Endothelial cell of umbilical vein (primary cell): ENCODE results near the gene XPA. TPM values are rescaled to one million over a fixed set of nuclear protein-coding genes. Genes with fewer than 3 reads are reported as not detected.

Experiments
- BruUV-seq: library from RNA; stranded (reverse); fragments of 400-500 nt; replicated peaks from 2 replicates; lab custom pipeline; 2021; lab: Mats Ljungman, UMichigan
- CTCF ChIA-PET: fragments of 300-600, 350-600 bp; sonication (Branson Sonifier 250); formaldehyde crosslinking; loops from one replicate; lab custom pipeline; 2021; ENCODE audit warnings: antibody characterized with exemption, inconsistent platforms; lab: Charles Lee
- POLR2A ChIA-PET: fragments of 300-600, 350-600 bp; sonication (Branson Sonifier 250); formaldehyde crosslinking; loops from one replicate; lab custom pipeline; 2021; ENCODE audit warnings: antibody characterized with exemption, inconsistent platforms; lab: Charles Lee
- DNase-seq: peaks from one replicate; pipeline ENCODE4 v3.0.0-alpha.2; 2011; ENCODE audit warnings: low read depth, low spot score
- FAIRE-seq: peaks from 2 replicates; lab custom pipeline; 2011; peaks lifted over from hg19 to GRCh38; lab: Jason Lieb, UNC
- H2AFZ ChIP-seq: 2 replicates; pipeline ENCODE4 v1.6.0; 2012; ENCODE audit warnings: low read depth, low read length, control low read depth, inconsistent platforms
- H3K27ac ChIP-seq: 2 replicates; pipeline ENCODE4 v1.5.1; 2011; ENCODE audit warnings: low read depth, mild to moderate bottlenecking, control low read depth, low read length, moderate library complexity; ENCODE audit not compliant: insufficient read depth
- H3K27me3 ChIP-seq, 2 experiments: 2 replicates each; pipeline versions ENCODE4 v1.6.0 to v1.6.1; 2011; ENCODE audit warnings: low read length in 2 of 2, mixed read lengths in 1 of 2; ENCODE audit not compliant: control insufficient read depth in 2 of 2, insufficient read depth in 2 of 2
- H3K36me3 ChIP-seq, 2 experiments: 2 replicates in 1 of 2; 3 replicates in 1 of 2; pipeline ENCODE4 v1.5.1; 2011; ENCODE audit warnings: low read length in 2 of 2, mild to moderate bottlenecking in 1 of 2, moderate library complexity in 1 of 2; ENCODE audit not compliant: control insufficient read depth in 2 of 2, insufficient read depth in 2 of 2; ENCODE audit errors: extremely low read depth in 1 of 2
- H3K4me1 ChIP-seq: 3 replicates; pipeline ENCODE4 v1.5.1; 2011; ENCODE audit warnings: mild to moderate bottlenecking, low read length; ENCODE audit not compliant: control insufficient read depth, insufficient read depth; ENCODE audit errors: extremely low read depth
- H3K4me2 ChIP-seq: 2 replicates; pipeline ENCODE4 v1.6.1; 2011; ENCODE audit warnings: low read length, control low read depth, mixed read lengths; ENCODE audit not compliant: insufficient read depth
- H3K4me3 ChIP-seq, 3 experiments: fragments of 200-600 bp in 1 of 3; sonication (generic), shearing (Covaris generic) in 1 of 3; replicated peaks in 1 of 3; 2 replicates each; pipeline ENCODE4 v1.5.1; 2011 to 2016; ENCODE audit warnings: control low read depth in 3 of 3, low read length in 3 of 3, mild to moderate bottlenecking in 2 of 3, inconsistent platforms in 1 of 3, low read depth in 1 of 3, moderate library complexity in 1 of 3; ENCODE audit not compliant: insufficient read depth in 1 of 3
- H3K79me2 ChIP-seq: 2 replicates; pipeline ENCODE4 v1.6.0; 2012; ENCODE audit warnings: low read length, inconsistent platforms; ENCODE audit not compliant: control insufficient read depth, insufficient read depth
- H3K9ac ChIP-seq: replicated peaks from 2 replicates; pipeline ENCODE3; 2011; ENCODE audit warnings: low read length, control low read depth; ENCODE audit not compliant: insufficient read depth; ENCODE audit errors: extremely low read depth
- H3K9me1 ChIP-seq: replicated peaks from 3 replicates; pipeline ENCODE4 v1.6.0; 2011; ENCODE audit warnings: mild to moderate bottlenecking, low read length; ENCODE audit not compliant: control insufficient read depth, insufficient read depth; ENCODE audit errors: extremely low read depth
- H3K9me3 ChIP-seq: replicated peaks from 2 replicates; pipeline ENCODE4 v1.5.1; 2012; ENCODE audit warnings: low read length, inconsistent platforms; ENCODE audit not compliant: control insufficient read depth, insufficient read depth
- H4K20me1 ChIP-seq: replicated peaks from 2 replicates; pipeline ENCODE3; 2011; ENCODE audit warnings: mild to moderate bottlenecking, low read length; ENCODE audit not compliant: control insufficient read depth, insufficient read depth; ENCODE audit errors: extremely low read depth
- CTCF ChIP-seq, 2 donors: IDR thresholded peaks; 1 replicate in 1 of 2; 2 replicates in 1 of 2; pipeline ENCODE4 v1.5.1; 2011; ENCODE audit warnings: low read length in 2 of 2, mild to moderate bottlenecking in 2 of 2, moderate library complexity in 2 of 2, control low read depth in 1 of 2, inconsistent platforms in 1 of 2, low read depth in 1 of 2; ENCODE audit not compliant: insufficient read depth in 1 of 2; ENCODE audit errors: extremely low read depth in 1 of 2
- EZH2 ChIP-seq: IDR thresholded peaks from 2 replicates; pipeline ENCODE4 v1.6.1; 2012; ENCODE audit warnings: borderline replicate concordance, low read depth, mild to moderate bottlenecking, moderate library complexity, low read length, inconsistent platforms; ENCODE audit not compliant: severe bottlenecking
- FOS ChIP-seq: IDR thresholded peaks from 2 replicates; pipeline ENCODE4 v1.6.1; 2011; ENCODE audit warnings: mild to moderate bottlenecking, low read length, moderate library complexity, borderline replicate concordance; ENCODE audit not compliant: insufficient read depth
- GATA2 ChIP-seq: IDR thresholded peaks from 2 replicates; pipeline ENCODE4 v1.7.0; 2011; ENCODE audit warnings: low read depth, mild to moderate bottlenecking, moderate library complexity, mixed read lengths, low read length; ENCODE audit not compliant: insufficient read length, insufficient read depth
- JUN ChIP-seq: IDR thresholded peaks from 2 replicates; pipeline ENCODE4 v1.6.1; 2011; ENCODE audit warnings: borderline replicate concordance, low read depth; ENCODE audit not compliant: insufficient read length, insufficient read depth
- MAX ChIP-seq: IDR thresholded peaks from 2 replicates; pipeline ENCODE4 v1.6.1; 2011; ENCODE audit not compliant: insufficient read depth, insufficient read length
- MYC ChIP-seq: IDR thresholded peaks from one replicate; pipeline ENCODE4 v1.6.1; 2011; ENCODE audit warnings: mild to moderate bottlenecking, low read depth, low read length
- POLR2A ChIP-seq: IDR thresholded peaks from 2 replicates; pipeline ENCODE4 v1.6.1; 2012; ENCODE audit warnings: low read depth, mild to moderate bottlenecking, control low read depth, low read length
- POLR2AphosphoS5 ChIP-seq: IDR thresholded peaks from 2 replicates; pipeline ENCODE4 v1.6.1; 2012; ENCODE audit warnings: low read depth, mild to moderate bottlenecking, control low read depth, low read length, moderate library complexity; ENCODE audit not compliant: insufficient read depth
- dilution Hi-C: fragments of 300-500 bp; cut with MboI; formaldehyde crosslinking; loops from one replicate; pipeline ENCODE4 v1.15.0; 2019; ENCODE audit warnings: low sequenced_read_pairs; ENCODE audit not compliant: extremely low pct_ligation_motif_present
- intact Hi-C: fragments of 100-400 bp; cut with micrococcal nuclease; formaldehyde crosslinking; loops from one replicate; pipeline ENCODE4 v1.10.0; 2022
- polyA plus RNA-seq, 4 experiments: library from polyadenylated mRNA; depleted of rRNA in 3 of 4; stranded (reverse) in 3 of 4; unstranded in 1 of 4; fragments of >200 nt; gene quantifications; 2 replicates each; pipeline versions ENCODE4 v1.2.1 to v1.2.3, GENCODE V29; 2011 to 2012; ENCODE audit warnings: missing spikeins in 1 of 4
- total RNA-seq: library from RNA; stranded (reverse); gene quantifications from 2 replicates; pipeline ENCODE4 v1.2.3, GENCODE V29; 2021

XPA gene
- total and polyA plus RNA-seq, 2 donors (not counting 3 experiments of a cell fraction or from before 2014, with no cell fraction given): 3.6 to 21.1 TPM

- Histone ChIP-seq H3K4me2 (no peak overlapping the region), H3K27me3 (peaks cover 19 to 36% of the 10 kb centered on the region in 2 experiments), H3K9me3 (no peaks in the 10 kb centered on the region), H3K36me3 (no peaks in the 10 kb centered on the region), H3K9ac (no peak overlapping the region), H3K4me1 (peaks cover 4% of the 10 kb centered on the region), H3K9me1 (no peaks in the 10 kb centered on the region), H3K79me2 (no peaks in the 10 kb centered on the region), H3K4me3 (no peak overlapping the region), H2AFZ (no peak overlapping the region), H4K20me1 (no peaks in the 10 kb centered on the region), H3K27ac (no peak overlapping the region)
- no TSS peak for BruUV-seq
- POLR2A ChIA-PET: no interaction called here
- TF ChIP-seq EZH2 (no peak), POLR2AphosphoS5 (no peak), MYC (no peak), CTCF (IDR thresholded peaks at IDR 0.05; ENCODE audit: extremely low read depth in 1 of 2, insufficient read depth in 1 of 2, low read depth in 1 of 2, low read length in 2 of 2) (no peak), JUN (no peak), FOS (no peak), POLR2A (no peak), GATA2 (no peak), MAX (no peak)
- DNase-seq (no peak), FAIRE-seq (no peak)
- CTCF ChIA-PET: no interaction called here
- dilution Hi-C loops (no loop called here), intact Hi-C loops (loop anchor here (1.0 kb wide), 1 partner anchor 332 kb away; no protein-coding TSS in a partner anchor)
Measured at GRCh38 chr9:97741947-97742346, 44.8 kb upstream of the XPA start.
